IPS-11a (cell line): ENCODE measurements around the gene ARAP1.
"Not testable (repeated sequence)": the region's sequence is repeated elsewhere in the genome, so short reads cannot be mapped to it uniquely, and the experiment has no call there.

Source experiments
- H3K4me3 ChIP-seq: one replicate; pipeline ENCODE4 v1.5.1; 2013; ENCODE audit warnings: low read depth, low read length, control low read depth

The ARAP1 gene

DNA sequence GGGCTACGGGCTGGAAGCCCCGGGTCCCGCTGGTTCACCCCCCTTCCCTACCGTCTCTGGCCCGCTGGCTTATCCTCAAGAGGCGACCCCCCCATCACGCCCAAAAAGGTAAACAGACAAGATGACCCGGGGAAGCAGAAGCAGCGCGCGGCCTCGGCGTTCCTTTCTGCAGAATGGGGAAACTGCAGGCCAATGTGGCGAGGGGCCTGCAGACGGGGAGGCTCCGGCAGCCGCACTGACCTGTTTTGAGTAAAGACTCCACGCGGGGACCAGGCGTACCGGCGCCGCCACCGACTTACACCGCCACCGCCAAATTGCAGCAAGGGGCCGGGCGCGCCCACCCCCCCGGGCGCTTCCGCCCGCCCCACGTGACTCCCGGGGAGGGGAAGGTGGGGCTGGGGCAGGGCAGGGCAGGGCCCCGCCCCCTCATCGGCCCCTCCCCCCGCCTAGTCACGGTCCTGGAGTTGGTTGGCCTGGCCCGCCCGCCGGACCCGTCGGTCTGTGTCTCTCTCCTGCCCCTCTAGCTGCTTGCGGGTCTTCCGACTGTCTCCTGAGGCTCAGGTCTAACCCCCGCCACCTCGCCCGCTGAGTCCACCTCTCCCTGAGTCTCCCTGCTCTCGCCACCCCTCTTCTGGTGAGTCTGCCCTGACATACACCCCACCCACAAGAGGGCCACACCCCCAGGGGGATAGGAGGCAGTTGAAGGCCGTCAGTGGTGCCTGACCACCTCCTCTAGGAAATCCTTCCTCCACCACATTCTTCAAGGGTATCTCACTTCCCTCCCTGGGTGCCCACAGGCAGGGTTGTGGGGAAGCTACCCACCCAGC is at the start of gene ARAP1:
TSS of gene ARAP1 (minus strand) at position 321 of the 827 bp plus-strand sequence. CDS start 25,280 bp downstream, outside the sequence.
- peak within 1 kb of the TSS; percentile 83 for H3K4me3 ChIP-seq

DNA sequence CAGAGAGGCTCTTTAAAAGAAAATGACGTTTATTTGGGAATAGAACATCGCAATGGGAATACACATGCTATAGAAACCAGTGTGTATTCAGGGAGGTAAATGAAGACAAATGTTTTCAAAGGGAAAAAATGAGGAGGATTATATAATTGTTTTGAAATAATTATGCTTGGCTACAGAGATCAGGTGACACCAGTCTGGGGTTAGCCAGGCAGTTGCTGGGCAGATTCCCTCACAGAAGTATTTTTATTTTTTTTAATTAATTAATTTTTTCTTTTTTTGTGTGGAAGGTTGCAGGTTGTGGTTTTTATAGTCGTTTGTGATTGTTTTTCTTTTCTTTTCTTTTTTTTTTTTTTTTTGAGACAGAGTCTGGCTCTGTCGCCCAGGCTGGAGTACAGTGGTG is 47.2 kb upstream of the ARAP1 start:
- H3K4me3 ChIP-seq, result no peak overlapping the region

DNA sequence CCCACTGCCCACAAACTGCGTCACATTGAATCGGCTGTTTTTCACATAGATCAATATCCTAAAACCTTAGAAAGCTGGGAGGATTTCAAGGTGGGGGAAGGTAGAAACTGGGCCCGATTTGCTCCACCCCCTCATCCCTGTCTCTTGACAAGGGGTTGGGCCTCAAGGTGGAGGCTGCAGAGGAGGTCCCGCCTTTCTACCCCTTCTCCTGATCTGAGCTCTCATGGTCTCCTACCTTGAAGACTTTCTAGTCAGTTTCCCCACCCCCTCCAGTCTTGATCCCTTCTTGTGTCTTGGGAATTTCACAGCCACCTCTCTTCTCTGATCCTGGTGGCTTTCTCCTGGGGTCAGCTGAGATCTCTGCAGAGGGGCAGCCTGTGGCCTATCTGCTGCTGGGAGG is 46.2 kb upstream of the ARAP1 start:
- no peak overlapping the region for H3K4me3 ChIP-seq

DNA sequence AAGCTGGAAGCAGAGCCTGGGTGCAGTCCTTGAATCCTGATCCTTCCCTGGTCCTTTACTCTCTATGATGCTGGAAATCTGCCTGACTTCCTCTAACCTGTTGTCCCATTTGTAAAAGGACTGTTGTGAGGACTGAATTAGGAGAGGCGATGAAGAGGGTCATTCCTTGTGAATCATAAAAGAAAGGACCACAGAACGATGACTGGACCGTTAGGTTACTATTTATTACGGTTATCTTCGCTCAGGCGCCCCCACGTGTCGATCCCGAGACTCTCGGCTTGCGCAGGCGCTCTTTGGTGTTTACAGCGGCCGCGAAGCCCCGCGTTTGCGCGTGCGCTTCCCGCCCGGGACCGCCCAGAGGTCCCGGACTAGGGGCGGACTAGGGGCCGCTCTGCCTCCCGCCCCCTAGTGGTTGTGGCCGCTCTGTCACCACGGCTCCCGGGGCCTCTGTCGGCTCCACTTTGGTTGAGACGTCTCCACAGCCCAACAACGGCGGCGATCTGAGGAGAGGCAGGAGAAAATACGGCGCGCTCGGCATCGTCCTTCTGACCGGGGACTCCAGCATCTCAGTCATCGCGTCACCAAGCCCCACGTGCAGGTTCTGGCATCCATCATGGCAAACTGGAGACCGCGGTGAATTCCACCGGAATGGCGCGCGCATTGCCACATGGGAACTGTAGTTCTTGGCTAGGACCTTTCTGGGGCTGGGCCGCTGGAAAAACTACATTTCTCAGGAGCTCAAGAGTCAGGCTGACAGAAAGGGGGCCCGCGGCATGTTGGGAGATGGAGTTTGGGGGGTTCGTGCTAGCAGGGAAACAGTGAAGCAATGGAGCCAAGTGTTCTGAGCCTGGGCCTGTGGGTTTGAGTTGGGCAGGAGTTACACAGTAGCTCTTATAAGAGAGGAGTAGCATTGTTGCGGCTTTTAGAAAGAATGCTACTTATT is 41.5 kb upstream of the ARAP1 start, which contains the start of gene STARD10:
TSS of gene STARD10 (minus strand) at position 623 of the 943 bp plus-strand sequence. CDS start 12,866 bp downstream, outside the sequence.
- H3K4me3 ChIP-seq, result peak within 1 kb of the TSS; percentile 93

DNA sequence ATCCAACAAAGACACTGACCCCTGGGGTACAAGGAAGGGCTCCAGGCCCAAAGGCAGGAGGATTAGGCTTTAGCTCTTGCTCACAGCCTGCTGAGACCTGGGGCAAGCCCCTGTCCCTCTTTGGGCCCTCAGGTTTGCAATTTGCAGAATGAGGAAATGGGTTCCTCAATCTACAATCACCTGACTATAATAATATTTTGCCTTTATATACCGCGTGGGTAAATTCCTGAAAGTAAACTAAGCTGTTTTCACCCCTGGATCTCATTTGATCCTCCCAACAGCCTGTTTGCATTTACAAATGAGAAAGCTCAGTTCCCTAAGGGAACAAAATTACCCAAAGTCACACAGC is 40.8 kb upstream of the ARAP1 start:
- H3K4me3 ChIP-seq, result no peak overlapping the region

DNA sequence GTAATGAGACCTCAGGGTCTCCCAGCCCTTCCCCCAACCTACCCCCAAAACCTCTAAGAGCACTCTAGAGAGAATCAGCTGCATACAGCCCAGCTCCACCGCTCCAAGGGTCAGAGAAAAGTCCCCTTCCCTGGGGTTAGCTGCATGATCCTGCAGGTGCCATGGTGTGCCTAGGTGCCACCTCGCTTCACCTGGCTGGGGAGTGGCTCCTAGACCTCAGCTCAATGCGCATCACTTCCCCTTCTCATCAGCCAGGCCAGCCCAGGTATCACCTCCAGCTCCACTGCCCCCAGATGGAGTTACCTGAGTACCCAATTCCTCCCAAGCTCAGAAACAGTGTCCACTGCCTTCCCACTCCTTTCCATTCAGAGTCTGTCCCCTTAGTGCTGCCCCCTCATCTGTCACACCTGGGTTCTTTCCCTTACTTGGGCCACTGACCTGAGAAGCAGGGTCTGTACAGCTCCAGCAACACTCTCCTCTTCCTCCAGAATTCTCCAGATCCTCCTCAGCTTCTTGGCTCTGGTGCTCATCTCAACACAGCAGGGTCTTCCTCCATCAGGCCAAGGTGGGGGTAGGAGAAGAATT is 40.3 kb upstream of the ARAP1 start:
- H3K4me3 ChIP-seq, result no peak overlapping the region

DNA sequence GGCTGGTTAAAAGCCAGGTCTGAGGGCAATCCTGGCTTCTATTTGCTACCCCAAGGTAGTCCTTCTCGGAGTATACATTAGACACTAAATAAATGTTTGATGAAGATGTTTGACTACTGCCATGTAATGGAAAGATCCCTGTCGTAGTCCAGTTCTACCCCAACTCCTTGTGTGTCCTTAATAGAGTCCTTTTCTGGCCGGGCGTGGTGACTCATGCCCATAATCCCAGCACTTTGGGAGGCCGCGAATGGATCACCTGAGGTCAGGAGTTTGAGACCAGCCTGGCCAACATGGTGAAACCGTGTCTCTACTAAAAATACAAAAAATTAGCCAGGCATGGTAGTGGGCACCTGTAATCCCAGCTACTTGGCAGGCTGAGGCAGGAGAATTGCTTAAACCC is 39.0 kb upstream of the ARAP1 start:
- H3K4me3 ChIP-seq, result not testable (repeated sequence)

DNA sequence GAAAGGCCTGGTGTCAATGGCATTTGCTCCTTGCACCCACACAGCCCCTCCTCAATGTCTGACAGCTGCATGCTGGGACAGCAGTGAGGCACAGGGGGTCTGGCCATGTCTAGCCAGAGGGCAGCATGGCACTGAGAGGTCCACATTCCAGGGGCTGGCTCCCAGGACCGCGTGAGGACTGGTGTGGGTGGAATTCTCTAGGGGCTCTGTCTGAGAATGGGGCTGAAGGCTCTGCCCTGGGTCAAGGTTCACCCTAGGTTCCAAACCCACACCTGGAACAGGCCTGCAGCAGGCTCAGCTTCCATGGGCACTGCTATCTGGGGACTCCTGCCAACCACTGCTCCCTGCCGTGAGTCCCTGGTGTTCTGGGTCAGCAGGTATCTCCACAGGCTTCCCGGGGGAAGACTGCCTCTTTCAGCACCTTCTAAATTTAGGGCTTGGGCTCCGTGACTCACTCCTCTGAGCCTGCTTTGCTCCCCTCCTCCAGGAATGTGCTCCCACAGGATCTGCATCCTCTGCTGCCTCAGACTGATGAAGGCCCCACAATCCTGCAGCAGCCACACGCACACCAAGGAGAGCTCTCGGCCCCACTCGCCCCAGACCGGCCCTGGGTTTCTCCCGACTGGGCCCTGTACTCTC is 37.4 kb upstream of the ARAP1 start:
- H3K4me3 ChIP-seq, result no peak overlapping the region

DNA sequence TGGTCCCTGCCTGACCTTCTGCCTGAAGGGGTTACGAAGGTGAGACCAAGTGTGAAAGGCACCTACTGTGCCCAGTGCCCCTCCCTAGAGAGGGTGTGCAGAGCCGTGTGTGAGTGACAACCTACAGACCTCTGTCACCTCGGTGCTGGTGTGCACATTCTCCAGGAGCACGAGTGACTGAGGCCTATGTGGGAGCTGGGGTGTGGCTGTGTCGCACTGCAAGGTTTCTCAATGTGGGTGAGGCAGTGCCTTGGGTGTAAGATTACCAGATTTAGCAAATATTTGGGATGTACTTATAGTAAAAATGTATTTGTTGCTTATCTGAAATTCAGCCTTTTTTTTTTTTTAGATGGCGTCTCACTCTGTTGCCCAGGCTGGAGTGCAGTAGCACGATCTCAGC is 36.0 kb upstream of the ARAP1 start:
- no peak overlapping the region for H3K4me3 ChIP-seq

DNA sequence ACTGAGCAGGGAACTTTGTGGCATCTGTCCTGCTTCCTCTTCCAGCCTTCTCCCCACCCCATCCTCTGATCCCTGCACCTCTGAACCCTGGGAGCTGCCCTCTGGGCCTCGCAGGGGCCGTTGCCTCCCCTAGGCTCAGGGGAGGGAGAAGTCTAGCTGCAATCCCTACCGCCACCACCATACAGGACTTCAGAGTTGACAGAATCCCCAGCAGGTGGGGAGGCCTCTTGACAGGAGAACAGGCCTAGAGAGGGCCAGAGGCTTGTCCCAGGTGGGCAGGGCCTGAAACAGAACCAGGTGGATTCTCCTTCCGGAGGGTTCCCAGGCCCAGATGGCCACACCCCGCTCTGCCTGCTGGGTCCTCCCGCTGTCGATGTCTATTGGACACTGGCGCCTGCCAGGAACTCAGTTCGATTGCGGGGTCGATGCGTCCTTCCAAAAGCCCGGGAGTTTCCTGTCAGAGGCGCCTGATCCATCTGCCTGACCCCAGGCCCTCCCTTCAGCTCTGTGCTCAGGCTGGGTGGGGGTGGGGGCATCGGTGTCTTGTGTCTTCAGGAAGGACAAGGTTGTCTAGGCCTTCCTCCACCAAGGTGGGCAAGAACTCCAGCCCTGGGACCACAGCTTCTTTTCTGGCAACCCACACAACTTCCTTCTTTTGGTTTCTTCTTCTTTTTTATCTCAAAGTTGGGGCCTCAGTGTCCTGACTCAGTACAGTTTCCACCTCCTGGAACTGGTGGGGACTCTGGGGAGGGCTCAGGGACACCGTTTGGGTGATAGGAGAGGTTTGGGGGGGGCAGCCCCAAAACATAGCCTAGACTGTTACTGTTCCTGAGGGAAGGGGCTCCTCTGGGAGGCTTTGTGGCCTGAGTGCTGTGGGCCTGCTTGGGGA is 35.3 kb upstream of the ARAP1 start:
- no peak overlapping the region for H3K4me3 ChIP-seq

DNA sequence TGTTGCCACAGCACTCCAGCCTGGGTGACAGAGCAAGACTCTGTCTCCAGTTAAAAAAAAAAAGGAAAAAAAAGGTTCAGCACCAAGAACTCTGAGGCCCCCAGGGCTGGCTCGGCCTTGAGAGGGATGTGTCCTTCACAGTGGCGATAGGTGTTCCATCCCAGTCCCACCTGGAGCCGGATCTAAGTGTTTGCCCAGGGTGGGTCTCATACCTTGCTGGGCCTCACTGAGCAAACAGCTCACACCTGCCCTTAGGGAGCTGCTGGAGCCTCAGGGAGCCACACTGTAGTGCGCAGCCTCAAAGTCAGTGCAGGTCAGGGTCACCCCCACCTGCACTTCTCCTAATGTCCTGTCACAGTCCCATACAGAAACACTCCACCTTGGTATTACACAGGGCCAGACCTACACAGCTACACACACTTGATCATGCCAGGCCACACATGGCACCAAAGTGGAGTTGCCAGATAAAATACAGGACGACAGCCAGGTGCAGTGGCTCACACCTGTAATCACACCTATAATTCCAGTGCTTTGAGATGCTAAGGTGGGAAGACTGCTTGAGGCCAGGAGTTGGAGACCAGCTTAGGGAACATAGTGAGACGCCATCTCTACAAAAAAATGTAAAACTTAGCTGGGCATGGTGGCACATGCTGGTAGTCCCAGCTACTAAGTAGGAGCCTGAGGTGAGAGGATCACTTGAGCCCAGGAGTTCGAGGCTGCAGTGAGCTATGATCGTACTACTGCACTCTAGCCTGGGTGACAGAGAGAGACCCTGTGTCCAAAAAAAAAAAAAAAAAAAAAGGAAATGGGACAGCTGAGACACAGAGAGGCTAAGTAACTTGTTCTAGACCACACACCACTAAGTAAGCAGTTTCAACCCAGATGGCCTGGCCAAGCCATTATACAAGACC is 34.4 kb upstream of the ARAP1 start:
- H3K4me3 ChIP-seq, result no peak overlapping the region

DNA sequence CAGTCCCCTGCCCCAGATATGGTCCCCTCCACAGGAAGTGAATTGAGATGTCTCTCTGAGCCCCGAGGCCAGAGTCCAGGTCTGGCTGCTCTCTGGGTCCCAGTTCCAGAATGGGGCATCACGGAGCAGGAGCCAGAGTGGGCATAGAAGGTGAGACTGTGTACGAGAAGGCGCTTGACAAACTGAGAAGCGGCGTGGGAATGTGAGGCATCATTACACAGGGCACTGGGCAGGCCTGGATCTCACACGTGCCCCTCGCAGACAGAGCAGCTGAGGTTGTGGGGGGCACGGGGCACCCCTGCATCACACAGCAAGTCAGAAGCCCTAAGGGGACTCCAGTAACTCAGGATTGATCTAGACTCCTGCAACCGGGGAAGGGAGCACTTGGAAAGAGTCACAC is 32.5 kb upstream of the ARAP1 start:
- H3K4me3 ChIP-seq, result no peak overlapping the region

DNA sequence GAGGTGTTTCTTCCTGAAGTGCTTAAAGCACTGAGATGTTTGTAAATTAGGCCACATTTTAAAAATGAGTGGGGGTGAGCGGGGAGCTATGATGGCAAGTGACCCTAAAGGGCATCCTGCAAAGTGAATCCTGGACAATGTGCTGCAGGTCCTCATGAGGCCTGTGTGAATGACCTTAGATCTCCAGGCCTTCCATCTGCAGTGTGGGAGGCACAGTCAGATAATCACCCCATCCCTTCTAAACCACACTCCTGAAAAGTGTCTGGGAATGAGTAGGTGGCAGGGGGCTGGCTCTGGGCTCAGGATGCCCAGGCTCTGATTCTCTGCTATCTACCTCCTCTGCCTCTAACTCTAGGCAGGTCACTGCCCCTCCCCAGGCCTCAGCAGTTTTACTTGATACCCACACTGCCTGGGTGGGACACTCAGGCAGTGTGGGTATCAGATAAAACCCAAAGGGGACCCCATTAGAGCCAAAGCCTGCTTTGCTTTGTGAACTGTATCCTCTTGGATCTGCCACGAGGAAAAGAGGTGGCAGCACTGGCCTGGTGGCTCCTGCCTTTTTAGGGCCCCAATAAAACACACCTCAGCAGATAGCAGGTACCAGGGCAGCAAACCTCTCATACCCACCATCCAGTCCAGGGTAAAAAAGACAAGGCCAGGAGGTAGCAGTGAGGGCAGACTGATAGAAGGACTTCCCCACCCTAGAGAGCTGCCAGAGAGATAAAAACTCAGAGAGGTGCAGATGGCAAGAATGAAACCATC is 31.1 kb upstream of the ARAP1 start:
- no peak overlapping the region for H3K4me3 ChIP-seq

DNA sequence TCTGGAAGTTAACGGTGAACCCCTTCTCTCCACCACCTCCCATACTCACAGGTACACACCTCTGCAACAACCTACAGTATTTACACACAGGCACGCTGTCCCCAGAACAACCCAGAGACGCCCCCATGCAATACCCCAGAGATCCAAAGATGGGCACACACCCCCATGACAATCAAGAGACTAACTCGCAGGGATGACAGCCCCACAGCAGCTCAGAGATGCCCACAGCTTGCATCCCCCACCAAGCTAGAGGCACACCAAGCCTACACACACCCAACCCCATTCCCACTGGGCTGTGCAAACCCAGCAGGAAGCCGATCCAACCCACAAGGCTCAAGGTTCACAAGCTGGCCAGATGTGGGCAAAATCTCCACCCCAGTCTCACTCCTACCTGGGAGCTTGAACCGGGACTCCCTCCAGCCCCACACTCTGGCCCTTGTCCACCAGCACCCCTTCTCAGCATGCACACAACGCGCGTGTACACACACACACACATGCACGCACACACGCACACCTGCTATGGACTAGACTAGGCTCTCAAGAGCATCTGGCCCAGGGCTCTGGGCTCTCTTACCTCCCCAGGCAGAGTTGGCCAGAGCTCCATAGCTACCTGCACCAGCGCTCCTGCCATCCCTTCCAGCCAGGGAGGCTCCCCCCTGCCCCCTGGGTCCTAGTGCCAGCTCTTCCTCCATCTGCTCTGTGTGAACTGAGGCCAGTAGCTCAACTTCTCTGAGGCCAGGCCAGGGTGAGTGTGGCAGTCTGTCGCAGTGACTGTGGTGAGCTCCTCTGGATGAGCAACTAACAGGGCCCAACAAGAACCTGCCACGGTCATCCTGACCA is 30.1 kb upstream of the ARAP1 start:
- peak overlapping the region; percentile 33 for H3K4me3 ChIP-seq

DNA sequence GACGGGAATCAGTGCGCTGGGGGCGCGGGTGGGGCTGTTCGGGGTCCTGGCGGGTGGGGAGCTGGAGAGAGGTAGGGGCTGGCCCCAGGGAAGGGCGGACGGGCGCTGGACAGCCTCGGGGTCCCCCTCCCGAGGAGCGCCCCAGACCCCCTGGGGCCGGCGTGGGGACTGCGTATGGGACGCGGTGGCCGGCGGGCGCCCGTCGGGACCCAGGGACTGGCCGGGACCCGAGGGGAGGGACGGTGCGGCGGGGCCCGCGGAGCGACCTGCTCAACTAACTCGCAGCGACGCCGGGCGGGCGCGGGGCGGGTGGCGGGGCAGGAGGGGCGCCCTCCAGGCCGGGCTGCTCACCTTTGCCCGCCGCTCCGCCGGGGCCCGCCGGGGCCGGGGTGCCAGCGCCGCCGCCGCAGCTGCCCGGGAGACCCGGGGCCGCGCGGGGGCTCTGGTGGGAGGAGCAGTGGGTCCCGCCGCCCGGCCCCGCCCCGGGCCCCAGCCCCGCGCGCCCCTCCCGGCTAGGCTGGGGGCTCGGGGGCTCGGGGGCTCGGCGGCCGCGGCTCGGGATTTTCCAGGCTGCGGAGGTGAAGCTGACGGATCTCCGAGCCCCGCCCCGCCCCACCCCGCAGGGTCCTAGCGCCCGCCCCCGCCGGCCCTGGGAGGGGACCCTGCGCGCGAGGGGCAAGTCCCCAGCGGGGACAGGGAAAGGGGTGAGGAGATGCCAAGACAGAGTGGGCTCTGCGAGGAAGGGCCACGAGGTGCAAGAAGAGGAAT is 29.3 kb upstream of the ARAP1 start:
- peak overlapping the region; percentile 51 for H3K4me3 ChIP-seq

DNA sequence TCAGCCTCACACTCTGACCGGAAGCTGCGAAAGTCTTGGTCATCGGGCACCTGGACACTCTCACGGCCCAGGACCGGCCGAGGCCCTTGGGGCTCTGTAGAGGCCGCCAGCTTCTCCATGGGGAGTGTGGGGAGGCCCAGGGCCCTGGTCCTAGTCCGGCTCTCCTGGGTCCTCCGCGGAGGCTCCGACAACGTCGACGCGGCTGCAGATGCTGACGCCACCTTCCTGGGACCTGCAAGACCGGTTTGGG is 28.8 kb upstream of the ARAP1 start:
- peak overlapping the region; percentile 51 for H3K4me3 ChIP-seq
